NCI-H345 (cell line): ENCODE measurements around the gene APMAP.
A peak's percentile ranks its signal among the peaks of the same experiment; 100 is the strongest.
"Not testable (repeated sequence)": the region's sequence is repeated elsewhere in the genome, so short reads cannot be mapped to it uniquely, and the experiment has no call there.

Source experiments
- DNase-seq: peaks from one replicate; lab custom pipeline; 2025; lab: John Stamatoyannopoulos, UW

APMAP gene

GRCh38 chr20:25007491-25008305 is 15.1 kb upstream of the APMAP start:
- DNase-seq = no peak

DNA sequence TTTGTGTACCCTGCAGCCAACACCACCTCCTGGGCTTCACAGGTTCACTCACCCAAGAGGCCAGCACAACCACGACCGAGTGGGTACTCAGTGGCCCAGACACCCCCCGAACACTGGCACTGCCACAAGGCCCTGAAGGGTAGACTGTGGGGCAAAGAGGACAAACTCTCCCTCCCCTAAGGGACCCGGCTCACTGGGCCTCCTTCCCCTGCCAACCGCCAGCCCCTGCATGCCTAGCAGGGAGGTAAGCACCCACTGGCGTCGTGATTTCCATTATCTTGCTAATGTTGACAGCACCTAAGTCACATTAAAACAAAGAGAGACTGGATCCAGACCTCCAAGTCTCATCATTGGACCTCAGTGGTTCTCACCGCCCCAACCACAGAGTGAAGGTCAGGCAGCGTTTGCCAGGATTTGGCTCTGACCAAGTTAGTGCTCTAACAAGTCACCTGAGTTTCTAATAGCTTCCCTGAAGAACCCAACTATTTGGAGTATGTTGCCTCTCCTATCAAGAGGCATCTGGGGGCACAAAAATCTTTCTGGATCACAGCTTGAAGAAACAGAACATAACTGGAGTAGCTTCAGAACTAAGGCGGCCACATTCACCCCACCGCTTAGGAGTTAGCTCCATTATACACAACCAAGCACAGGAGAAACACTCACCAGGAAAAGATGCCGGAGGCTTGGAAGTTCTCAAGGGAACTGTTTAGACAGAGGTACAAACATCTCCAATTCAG is 14.0 kb upstream of the APMAP start:
- no peak for DNase-seq

GRCh38 chr20:25005661-25006060 is 13.1 kb upstream of the APMAP start:
- DNase-seq = no peak

DNA sequence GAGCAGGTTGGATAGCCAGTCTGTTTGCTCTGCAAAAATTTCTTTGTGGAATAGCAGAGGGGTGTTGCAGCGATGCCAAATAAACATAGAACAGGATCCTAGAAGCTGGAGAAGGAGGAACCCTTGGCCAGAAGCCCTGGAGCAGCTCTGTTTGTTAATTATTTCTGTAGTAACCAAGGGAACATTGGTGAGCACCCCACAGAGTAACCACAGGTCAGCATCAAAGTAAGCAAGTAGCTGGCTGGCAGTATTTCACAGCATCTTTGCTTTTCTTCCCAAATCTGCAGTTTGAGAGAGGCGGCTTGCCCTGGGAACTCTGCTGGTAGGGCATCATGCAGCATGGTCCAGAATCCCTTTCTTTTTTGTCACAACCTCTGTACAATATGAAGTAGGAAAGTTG is 12.7 kb upstream of the APMAP start:
- peak; percentile 52 for DNase-seq

DNA sequence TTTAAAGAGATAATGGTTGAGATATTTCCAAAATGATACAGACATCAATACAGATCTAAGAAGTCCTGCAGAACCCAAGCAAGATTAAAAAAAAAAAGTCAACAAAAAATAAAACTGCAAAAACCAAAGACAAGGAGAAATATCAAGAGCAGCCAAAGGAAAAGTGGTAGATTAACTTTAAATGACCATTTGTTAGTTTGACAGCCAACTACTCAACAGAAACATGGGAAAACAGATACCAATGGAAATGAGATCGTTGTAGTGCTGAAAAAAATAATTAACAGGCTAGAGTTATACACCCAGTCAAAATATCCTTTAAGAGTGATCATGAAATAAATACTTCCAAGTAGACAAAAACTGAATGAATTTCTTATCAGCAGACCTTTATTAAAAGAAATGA is 10.5 kb upstream of the APMAP start:
- DNase-seq = no peak

GRCh38 chr20:25001323-25001722 is 8.8 kb upstream of the APMAP start:
- DNase-seq = not testable (repeated sequence)

- peak; percentile 79 for DNase-seq
Observed at GRCh38 chr20:25000268-25000801, 7.8 kb upstream of the APMAP start.

DNA sequence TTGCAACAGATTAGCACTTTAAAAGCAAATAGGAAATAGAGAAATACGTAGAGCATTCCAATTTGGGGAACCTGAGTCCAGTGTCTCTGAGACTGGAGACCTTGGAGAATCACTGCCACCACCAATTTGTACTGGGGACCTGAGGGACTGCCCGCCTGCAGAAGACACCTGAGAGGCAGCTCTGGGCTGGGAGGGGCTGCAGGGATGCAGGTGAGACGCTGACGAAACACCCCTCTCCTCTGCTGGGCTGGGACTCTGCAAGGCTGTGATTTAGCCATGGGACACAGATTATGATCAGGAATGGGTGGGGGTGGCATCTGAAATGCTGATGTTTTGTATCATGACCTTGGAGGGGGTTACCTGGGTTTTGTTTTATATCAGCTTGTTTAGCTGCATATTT is 7.0 kb upstream of the APMAP start:
- DNase-seq = no peak

GRCh38 chr20:24998631-24999445 is 6.3 kb upstream of the APMAP start:
- no peak for DNase-seq

- no peak for DNase-seq
Observed at GRCh38 chr20:24998121-24998520, 5.6 kb upstream of the APMAP start.

DNA sequence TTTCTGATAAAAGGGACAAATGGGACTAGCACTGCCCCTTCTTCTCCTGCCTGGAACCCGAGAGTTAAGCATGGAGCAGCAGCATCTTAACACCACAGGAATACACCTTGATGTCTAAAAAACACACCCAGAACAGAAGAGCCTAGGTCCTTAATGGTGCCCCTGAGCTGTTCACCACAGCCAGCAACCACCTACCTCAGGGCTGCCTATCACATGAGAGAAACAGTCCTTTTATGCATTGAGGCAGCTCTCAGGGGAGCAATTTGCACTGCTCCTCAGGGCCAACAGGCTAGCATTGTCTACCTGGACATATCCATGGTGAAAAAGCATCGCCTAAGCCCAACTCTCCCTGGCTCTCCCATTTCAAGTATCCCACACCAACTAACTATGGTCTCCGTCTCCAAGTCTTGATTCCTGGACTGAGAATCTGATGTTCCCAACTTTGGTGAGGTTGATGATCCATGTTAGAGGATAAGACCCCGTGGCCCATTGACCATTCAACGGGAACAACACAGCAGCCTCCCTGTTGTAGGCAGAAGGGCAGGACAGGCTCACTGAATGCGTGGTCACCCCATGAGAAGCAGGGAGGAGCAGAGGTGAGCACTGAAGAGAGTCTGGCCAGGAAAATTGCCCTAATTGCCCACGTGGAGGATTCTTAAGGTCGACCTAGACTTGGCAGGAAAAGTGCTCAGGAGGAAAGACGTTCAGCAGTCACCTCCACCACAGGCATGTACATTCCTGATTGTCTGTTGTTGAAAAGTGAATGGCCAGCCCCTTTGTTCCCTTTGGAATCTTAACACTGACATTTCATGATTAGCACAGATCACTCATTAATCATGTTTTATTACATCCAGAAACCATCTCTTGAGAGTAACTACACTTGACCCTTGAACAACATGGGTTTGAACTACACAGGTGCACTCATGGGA is 4.2 kb upstream of the APMAP start:
- peak; percentile 32 for DNase-seq

- peak; percentile 86 for DNase-seq
Observed at GRCh38 chr20:24995741-24996448, 3.3 kb upstream of the APMAP start.

- peak; percentile 85 for DNase-seq
Observed at GRCh38 chr20:24994470-24995368, 2.2 kb upstream of the APMAP start.

GRCh38 chr20:24994186-24994465 is 1.6 kb upstream of the APMAP start:
- no peak for DNase-seq

DNA sequence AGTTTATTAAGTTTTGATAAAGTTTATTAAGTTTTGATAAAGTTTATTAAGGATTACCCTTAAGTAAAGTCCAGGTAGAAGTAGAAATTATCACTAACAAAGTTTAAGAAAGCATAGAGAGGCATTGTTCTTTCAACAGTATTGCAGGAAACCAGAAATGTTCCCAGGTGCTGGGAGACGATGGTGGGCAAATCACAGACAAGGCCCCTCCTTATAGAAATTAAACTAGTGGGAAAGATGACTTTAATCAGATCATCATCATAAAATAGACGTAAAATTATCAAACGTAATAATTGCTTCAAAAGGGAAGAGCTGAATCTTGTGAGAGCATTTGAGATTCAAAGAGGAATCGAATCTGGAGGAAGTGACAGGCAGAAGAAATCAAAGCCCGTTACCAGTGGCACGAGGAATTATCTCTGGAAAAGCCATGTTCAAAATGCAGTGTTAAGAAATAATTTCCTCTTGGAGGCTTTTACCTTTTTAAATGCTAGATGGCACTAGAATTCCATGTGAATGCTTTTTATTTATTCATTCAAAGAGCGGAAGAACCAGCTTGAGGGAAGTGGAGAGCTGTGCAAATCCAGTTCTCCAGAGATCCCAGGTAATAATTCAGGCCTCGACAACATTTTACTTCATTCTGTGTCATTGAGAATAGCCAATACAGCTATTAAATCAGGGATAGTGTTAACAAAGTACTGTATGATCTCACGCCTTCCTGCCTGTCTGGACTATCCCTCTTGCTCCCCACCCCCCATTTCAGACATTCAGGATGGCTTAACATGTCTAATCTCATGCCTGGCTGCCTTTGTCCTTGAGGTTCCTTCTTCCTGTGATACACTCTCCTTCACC is 1.0 kb upstream of the APMAP start:
- DNase-seq = peak; percentile 72

DNA sequence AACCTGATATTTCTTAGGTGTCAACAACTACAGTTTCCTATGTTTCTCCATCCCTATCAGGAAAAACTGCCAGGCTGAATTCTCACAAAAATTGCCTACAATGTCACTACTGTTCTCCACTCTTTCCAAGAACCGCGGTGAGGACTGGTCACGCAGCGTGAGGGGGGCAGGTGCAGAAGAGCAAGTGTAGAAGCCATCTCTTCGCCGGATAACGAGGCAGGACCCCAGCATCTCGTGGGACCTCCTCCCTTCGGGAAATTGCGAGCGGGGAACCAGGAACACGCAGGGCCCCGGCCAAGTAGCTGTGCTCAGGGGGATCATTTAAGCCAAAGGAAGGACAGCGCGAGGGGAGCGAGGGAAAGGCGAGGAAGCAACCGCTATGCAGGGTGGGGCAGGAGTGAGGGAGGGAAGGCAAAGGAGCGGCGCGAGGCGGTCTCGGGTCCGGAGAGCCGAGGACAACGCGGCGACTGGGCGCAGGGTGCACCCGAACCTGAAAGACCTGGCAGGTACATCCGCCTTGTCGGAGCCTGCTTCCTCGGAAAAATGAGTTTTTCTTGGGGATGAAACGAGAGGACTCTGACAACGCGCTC is 559 bp downstream of the APMAP start:
- DNase-seq = peak; percentile 41

- no peak for DNase-seq
Observed at GRCh38 chr20:24990810-24991252, 1.7 kb downstream of the APMAP start.

DNA sequence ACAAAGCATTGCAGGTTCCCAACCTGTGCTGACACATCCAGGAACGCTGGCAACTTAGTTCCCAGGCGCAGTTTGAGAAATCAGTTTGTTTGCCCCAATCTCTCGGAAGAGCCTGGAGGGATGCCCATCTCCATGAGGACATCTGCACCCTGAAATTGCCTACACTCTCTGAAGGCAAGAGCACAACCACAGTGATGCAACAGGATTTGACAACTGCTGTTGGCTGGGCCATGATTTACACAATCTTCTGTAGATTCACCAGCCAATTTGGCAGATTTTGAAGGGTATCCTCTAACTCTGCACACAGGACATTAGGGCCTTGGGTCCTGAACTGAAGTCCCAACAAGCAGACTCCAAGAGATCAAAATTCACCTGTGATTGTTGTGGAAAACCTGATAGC is 3.4 kb downstream of the APMAP start:
- DNase-seq = no peak
